ENCODE data around the gene RBSN. TPM values are rescaled to one million over a fixed set of nuclear protein-coding genes. Genes with fewer than 3 reads are reported as not detected.

Gene RBSN
- total RNA-seq, 4 donors from 2014 or later = 26.6 to 43.9 (median 34.5) TPM

DNA sequence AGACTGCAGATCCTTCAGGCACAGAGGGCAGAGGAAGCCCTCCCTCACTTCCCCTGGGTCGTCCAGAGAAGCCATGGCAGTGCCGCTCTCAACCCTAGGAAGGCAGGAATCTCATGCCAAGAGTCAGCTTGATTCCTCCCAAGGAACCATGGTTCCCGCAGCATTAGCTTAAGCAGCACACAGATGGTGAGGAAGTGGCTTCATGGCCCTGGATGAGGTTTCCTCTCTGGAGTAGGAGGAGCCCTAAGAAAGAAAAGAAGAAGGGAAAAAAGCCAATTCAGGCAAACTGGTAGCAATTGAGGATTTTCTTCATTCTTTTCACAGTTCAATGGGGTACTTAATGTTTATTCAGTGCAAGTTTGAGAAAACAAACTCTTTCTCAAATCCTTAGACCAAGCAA is 2.9 kb downstream of the RBSN start:
- H3K9me3 ChIP-seq = no peaks in the 10 kb centered on the region
- DNase-seq (ENCODE audit: low spot score in 2 of 2) = no peak
- no peaks in the 10 kb centered on the region for H3K27me3 ChIP-seq
- peaks cover 3 to 48% (median 18%) of the 10 kb centered on the region in 4 donors for H3K4me1 ChIP-seq
- no peak overlapping the region for H3K27ac ChIP-seq
- H3K36me3 ChIP-seq = peaks cover 0 to 50% (median 0%) of the 10 kb centered on the region in 3 donors
- no peak overlapping the region for H3K4me3 ChIP-seq
- 67 to 78% methylated on average over 3 of the region's 3 CpGs for WGBS, 2 donors
- TF ChIP-seq CTCF (IDR thresholded peaks at IDR 0.05) (no peak), EP300 (IDR thresholded peaks at IDR 0.05) (no peak), POLR2A (IDR thresholded peaks at IDR 0.05) (no peak)

DNA sequence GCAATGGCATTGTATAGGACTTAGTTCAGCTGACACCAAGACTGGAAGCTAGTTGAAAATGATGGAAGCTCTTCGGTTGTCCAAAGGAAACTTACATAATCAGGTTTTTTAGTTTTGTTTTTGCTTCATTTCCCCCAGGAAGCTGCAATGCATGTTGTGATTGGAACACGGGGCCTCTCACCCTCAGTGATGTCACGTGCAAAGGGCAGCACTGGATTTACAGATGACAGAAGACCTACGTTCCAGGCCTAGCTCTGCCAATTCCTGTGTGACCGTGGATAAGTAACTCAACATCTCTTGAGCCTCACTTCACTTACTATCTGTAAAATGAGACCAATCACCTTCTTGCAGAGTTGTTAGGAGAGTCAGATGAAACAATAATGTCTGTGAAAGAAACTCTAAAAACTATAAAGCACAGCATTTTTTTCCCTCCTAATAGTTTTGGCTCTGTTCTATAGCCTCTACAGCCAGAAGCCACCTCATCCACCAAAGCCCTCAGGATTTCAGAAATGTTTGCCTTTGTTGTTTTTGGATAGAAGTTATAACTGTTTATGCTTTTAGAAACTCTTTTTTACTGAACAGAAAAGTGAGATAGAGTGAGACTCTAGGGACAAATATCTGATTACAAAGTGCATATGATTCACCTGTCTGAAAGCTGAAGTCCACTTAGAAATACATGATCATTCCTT is 4.6 kb downstream of the RBSN start:
- Histone ChIP-seq H3K4me1 (peaks cover 3 to 41% (median 12%) of the 10 kb centered on the region in 4 donors), H3K9me3 (no peaks in the 10 kb centered on the region), H3K36me3 (peaks cover 0 to 65% (median 0%) of the 10 kb centered on the region in 3 donors), H3K4me3 (no peak overlapping the region), H3K27ac (peak overlapping the region in 2 of 4 donors; percentile 5 to 18), H3K27me3 (no peaks in the 10 kb centered on the region)
- peak in 1 of 2 donors; percentile 16 for DNase-seq (ENCODE audit: low spot score in 2 of 2)
- TF ChIP-seq EP300 (IDR thresholded peaks at IDR 0.05) (peak in 1 of 2 donors; percentile 9), POLR2A (IDR thresholded peaks at IDR 0.05) (no peak), CTCF (IDR thresholded peaks at IDR 0.05) (no peak)
- 50 to 68% methylated on average over 5 of the region's 5 CpGs for WGBS, 2 donors

GRCh38 chr3:15092686-15093085 is 6.3 kb downstream of the RBSN start:
- no peak for DNase-seq (ENCODE audit: low spot score in 2 of 2)
- Histone ChIP-seq H3K36me3 (peaks cover 0 to 80% (median 7%) of the 10 kb centered on the region in 3 donors), H3K27me3 (no peaks in the 10 kb centered on the region), H3K27ac (no peak overlapping the region), H3K9me3 (no peaks in the 10 kb centered on the region), H3K4me1 (peaks cover 3 to 35% (median 7%) of the 10 kb centered on the region in 4 donors), H3K4me3 (no peak overlapping the region)
- 87 to 96% methylated on average over 1 of the region's 1 CpG for WGBS, 2 donors
- TF ChIP-seq POLR2A (IDR thresholded peaks at IDR 0.05) = no peak

DNA sequence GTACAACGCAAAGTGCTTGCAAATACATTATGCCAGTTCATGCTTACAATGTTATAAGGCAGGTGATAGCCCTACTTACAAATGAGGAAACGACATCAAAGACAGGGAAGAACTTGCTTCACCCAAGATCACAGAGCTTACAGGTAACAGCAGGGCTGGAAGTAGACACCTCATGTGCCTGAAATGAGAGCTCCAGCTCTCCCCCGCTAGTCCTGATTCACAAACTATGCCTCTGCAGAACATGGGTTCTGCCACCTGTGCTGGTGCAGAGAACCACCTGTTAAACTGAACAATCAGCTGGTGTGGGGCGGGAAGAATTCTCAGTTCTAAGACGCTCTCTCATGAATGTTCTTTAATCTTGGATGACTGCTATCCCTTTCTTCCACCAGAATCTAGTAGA is 7.4 kb downstream of the RBSN start:
- peaks cover 0 to 91% (median 7%) of the 10 kb centered on the region in 3 donors for H3K36me3 ChIP-seq
- H3K27ac ChIP-seq = no peak overlapping the region
- H3K4me3 ChIP-seq = no peak overlapping the region
- peaks cover 0 to 24% (median 0%) of the 10 kb centered on the region in 4 donors for H3K4me1 ChIP-seq
- 95% methylated on average over 5 of the region's 5 CpGs for WGBS, 2 donors
- H3K9me3 ChIP-seq = no peaks in the 10 kb centered on the region
- no peaks in the 10 kb centered on the region for H3K27me3 ChIP-seq
- no peak for TF ChIP-seq EP300 (IDR thresholded peaks at IDR 0.05)
- TF ChIP-seq POLR2A (IDR thresholded peaks at IDR 0.05) = no peak
- no peak for TF ChIP-seq CTCF (IDR thresholded peaks at IDR 0.05)
- DNase-seq (ENCODE audit: low spot score in 2 of 2) = no peak

- Histone ChIP-seq H3K9me3 (no peaks in the 10 kb centered on the region), H3K4me1 (peaks cover 0 to 8% (median 0%) of the 10 kb centered on the region in 4 donors), H3K27ac (no peak overlapping the region), H3K27me3 (no peaks in the 10 kb centered on the region), H3K36me3 (peaks cover under 1 to 94% (median 8%) of the 10 kb centered on the region in 3 donors), H3K4me3 (no peak overlapping the region)
- TF ChIP-seq CTCF (IDR thresholded peaks at IDR 0.05) (no peak), EP300 (IDR thresholded peaks at IDR 0.05) (no peak), POLR2A (IDR thresholded peaks at IDR 0.05) (no peak)
- 88 to 100% methylated on average over 1 of the region's 1 CpG for WGBS, 2 donors
- no peak for DNase-seq (ENCODE audit: low spot score in 2 of 2)
Measured at GRCh38 chr3:15089201-15089600, 9.7 kb downstream of the RBSN start.

Measured in tibial nerve (tissue), 4 donors.